DND-41 (cell line): ENCODE data around the gene ITPR1.

Source experiments
- CTCF ChIP-seq: IDR thresholded peaks from 2 replicates; pipeline ENCODE4 v1.5.1; 2012; ENCODE audit warnings: borderline replicate concordance, low read length, moderate library complexity, mild to moderate bottlenecking; ENCODE audit not compliant: poor library complexity, severe bottlenecking; ENCODE audit errors: extremely low read depth
- EZH2 ChIP-seq: IDR thresholded peaks from 3 replicates; pipeline ENCODE4 v1.6.1; 2012; ENCODE audit warnings: borderline replicate concordance, low read depth, mild to moderate bottlenecking, moderate library complexity, low read length, inconsistent platforms; ENCODE audit not compliant: severe bottlenecking

- TF ChIP-seq EZH2 (no peak), CTCF (no peak)
Measured at GRCh38 chr3:4501437-4501836, 8.3 kb downstream of the ITPR1 start.
